SK-N-SH treated with all-trans-retinoic acid at 6 μM for 48 hours (cell line): ENCODE measurements around the gene ANKRD11.
"Not testable (repeated sequence)": the region's sequence is repeated elsewhere in the genome, so short reads cannot be mapped to it uniquely, and the experiment has no call there.

Experiments
- ATAC-seq: fragments of 200-7000 bp; cut with Tn5 transposase; 3 replicates; pipeline ENCODE4 v1.9.1; 2020; ENCODE audit warnings: mild to moderate bottlenecking, moderate library complexity
- ARNTL ChIP-seq: fragments of 450-650 bp; formaldehyde crosslinking; IDR thresholded peaks from 2 replicates; pipeline ENCODE4 v1.5.0; 2020; ENCODE audit warnings: low read depth, mild to moderate bottlenecking, moderate library complexity, borderline replicate concordance
- BACH2 ChIP-seq: fragments of 250-450 bp; sonication (Bioruptor Pico); IDR thresholded peaks from 2 replicates; pipeline ENCODE4 v1.9.0; 2021; ENCODE audit warnings: mild to moderate bottlenecking, borderline replicate concordance
- CREB5 ChIP-seq: fragments of 250-450 bp; sonication (Bioruptor Pico); IDR thresholded peaks from 2 replicates; pipeline ENCODE4 v1.5.1; 2020; ENCODE audit warnings: low read depth, mild to moderate bottlenecking, moderate library complexity
- CSDC2 ChIP-seq: fragments of 250-450 bp; sonication (Bioruptor Pico); IDR thresholded peaks from 2 replicates; pipeline ENCODE4 v1.5.0; 2020; ENCODE audit warnings: mild to moderate bottlenecking, moderate library complexity
- CSRNP3 ChIP-seq: fragments of 250-450 bp; sonication (Bioruptor Pico); IDR thresholded peaks from 2 replicates; pipeline ENCODE4 v1.5.1; 2021; ENCODE audit warnings: mild to moderate bottlenecking, moderate library complexity
- ESRRG ChIP-seq: fragments of 250-450 bp; sonication (Bioruptor Pico); IDR thresholded peaks from 2 replicates; pipeline ENCODE4 v1.6.1; 2021; ENCODE audit warnings: mild to moderate bottlenecking
- ISL1 ChIP-seq: fragments of 250-450 bp; sonication (Bioruptor Pico); IDR thresholded peaks from 2 replicates; pipeline ENCODE4 v2.1.2; 2022; ENCODE audit warnings: mild to moderate bottlenecking, moderate library complexity
- RARB ChIP-seq: fragments of 250-450 bp; sonication (Bioruptor Pico); IDR thresholded peaks from 2 replicates; pipeline ENCODE4 v1.8.0; 2021; ENCODE audit warnings: mild to moderate bottlenecking, moderate library complexity
- SNAI2 ChIP-seq: fragments of 250-450 bp; sonication (Bioruptor Pico); IDR thresholded peaks from 2 replicates; pipeline ENCODE4 v1.5.0; 2020; ENCODE audit warnings: mild to moderate bottlenecking, moderate library complexity
- TCF4 ChIP-seq: fragments of 250-450 bp; sonication (Bioruptor Pico); IDR thresholded peaks from 2 replicates; pipeline ENCODE4 v1.8.0; 2021; ENCODE audit warnings: mild to moderate bottlenecking, moderate library complexity, borderline replicate concordance
- ZC3H10 ChIP-seq: fragments of 250-450 bp; sonication (Bioruptor Pico); IDR thresholded peaks from 2 replicates; pipeline ENCODE4 v1.5.1; 2021; ENCODE audit warnings: mild to moderate bottlenecking, moderate library complexity
- ZFP3 ChIP-seq: fragments of 250-450 bp; sonication (Bioruptor Pico); IDR thresholded peaks from 2 replicates; pipeline ENCODE4 v1.5.0; 2020; ENCODE audit warnings: mild to moderate bottlenecking, moderate library complexity
- ZNF70 ChIP-seq: fragments of 450-650 bp; formaldehyde crosslinking; IDR thresholded peaks from 2 replicates; pipeline ENCODE4 v1.5.0; 2020; ENCODE audit warnings: mild to moderate bottlenecking, moderate library complexity
- ZNF8 ChIP-seq: fragments of 450-650 bp; formaldehyde crosslinking; IDR thresholded peaks from 2 replicates; pipeline ENCODE4 v1.5.0; 2020; ENCODE audit warnings: mild to moderate bottlenecking, moderate library complexity
- TF ChIP-seq, protein P1 (sequence below): fragments of 250-450 bp; sonication (Bioruptor Pico); IDR thresholded peaks from 2 replicates; pipeline ENCODE4 v1.8.0; 2020; ENCODE audit warnings: mild to moderate bottlenecking, moderate library complexity, borderline replicate concordance
- TF ChIP-seq, protein P2 (sequence below): fragments of 250-450 bp; sonication (Bioruptor Pico); IDR thresholded peaks from 2 replicates; pipeline ENCODE4 v1.5.0; 2020; ENCODE audit warnings: mild to moderate bottlenecking, moderate library complexity

Gene ANKRD11

GRCh38 chr16:89331371-89332109 is 158.8 kb downstream of the ANKRD11 start:
- TF ChIP-seq CSRNP3 = no peak
- no peak for TF ChIP-seq ZNF8 (CRISPR knock-in tag)
- TF ChIP-seq, protein P1, sequence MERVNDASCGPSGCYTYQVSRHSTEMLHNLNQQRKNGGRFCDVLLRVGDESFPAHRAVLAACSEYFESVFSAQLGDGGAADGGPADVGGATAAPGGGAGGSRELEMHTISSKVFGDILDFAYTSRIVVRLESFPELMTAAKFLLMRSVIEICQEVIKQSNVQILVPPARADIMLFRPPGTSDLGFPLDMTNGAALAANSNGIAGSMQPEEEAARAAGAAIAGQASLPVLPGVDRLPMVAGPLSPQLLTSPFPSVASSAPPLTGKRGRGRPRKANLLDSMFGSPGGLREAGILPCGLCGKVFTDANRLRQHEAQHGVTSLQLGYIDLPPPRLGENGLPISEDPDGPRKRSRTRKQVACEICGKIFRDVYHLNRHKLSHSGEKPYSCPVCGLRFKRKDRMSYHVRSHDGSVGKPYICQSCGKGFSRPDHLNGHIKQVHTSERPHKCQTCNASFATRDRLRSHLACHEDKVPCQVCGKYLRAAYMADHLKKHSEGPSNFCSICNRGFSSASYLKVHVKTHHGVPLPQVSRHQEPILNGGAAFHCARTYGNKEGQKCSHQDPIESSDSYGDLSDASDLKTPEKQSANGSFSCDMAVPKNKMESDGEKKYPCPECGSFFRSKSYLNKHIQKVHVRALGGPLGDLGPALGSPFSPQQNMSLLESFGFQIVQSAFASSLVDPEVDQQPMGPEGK (CRISPR knock-in tag) = no peak
- TF ChIP-seq BACH2 (CRISPR knock-in tag) = no peak
- TF ChIP-seq CSDC2 = no peak
- TF ChIP-seq, protein P2, sequence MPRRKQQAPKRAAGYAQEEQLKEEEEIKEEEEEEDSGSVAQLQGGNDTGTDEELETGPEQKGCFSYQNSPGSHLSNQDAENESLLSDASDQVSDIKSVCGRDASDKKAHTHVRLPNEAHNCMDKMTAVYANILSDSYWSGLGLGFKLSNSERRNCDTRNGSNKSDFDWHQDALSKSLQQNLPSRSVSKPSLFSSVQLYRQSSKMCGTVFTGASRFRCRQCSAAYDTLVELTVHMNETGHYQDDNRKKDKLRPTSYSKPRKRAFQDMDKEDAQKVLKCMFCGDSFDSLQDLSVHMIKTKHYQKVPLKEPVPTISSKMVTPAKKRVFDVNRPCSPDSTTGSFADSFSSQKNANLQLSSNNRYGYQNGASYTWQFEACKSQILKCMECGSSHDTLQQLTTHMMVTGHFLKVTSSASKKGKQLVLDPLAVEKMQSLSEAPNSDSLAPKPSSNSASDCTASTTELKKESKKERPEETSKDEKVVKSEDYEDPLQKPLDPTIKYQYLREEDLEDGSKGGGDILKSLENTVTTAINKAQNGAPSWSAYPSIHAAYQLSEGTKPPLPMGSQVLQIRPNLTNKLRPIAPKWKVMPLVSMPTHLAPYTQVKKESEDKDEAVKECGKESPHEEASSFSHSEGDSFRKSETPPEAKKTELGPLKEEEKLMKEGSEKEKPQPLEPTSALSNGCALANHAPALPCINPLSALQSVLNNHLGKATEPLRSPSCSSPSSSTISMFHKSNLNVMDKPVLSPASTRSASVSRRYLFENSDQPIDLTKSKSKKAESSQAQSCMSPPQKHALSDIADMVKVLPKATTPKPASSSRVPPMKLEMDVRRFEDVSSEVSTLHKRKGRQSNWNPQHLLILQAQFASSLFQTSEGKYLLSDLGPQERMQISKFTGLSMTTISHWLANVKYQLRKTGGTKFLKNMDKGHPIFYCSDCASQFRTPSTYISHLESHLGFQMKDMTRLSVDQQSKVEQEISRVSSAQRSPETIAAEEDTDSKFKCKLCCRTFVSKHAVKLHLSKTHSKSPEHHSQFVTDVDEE (CRISPR knock-in tag) = no peak
- no peak for TF ChIP-seq TCF4
- TF ChIP-seq ZNF70 (CRISPR knock-in tag) = no peak
- TF ChIP-seq CREB5 = no peak
- TF ChIP-seq ARNTL (CRISPR knock-in tag) = no peak
- ATAC-seq = no peak

GRCh38 chr16:89330177-89330856 is 160.0 kb downstream of the ANKRD11 start:
- TF ChIP-seq ARNTL (CRISPR knock-in tag) = no peak
- TF ChIP-seq, protein P2 (CRISPR knock-in tag) = no peak
- no peak for ATAC-seq

- ATAC-seq = not testable (repeated sequence)
These were observed 160.6 kb downstream of the ANKRD11 start for GRCh38 chr16:89329830-89330176.

- not testable (repeated sequence) for ATAC-seq
These were observed 161.7 kb downstream of the ANKRD11 start for GRCh38 chr16:89328412-89329400.

DNA sequence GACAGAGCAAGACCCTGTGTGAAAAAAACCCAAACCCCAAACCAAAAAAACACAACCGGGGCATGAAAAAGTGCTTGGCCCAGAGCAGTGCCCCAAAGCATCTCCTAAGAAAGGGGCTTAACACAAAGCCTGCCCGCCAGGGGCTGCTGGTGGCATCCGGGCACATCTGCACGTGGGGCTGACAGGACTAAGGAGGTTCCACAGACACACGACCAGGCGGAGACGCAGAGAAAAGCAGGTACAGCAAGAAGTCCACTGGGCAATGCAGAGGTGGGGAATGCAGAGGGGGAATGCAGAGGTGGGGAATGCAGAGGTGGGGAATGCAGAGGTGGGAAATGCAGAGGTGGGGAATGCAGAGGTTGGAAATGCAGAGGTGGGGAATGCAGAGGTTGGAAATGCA is 163.6 kb downstream of the ANKRD11 start:
- ATAC-seq = no peak
- TF ChIP-seq RARB (CRISPR knock-in tag) = no peak
- no peak for TF ChIP-seq ZNF70 (CRISPR knock-in tag)
- TF ChIP-seq ZFP3 (CRISPR knock-in tag) = no peak
- TF ChIP-seq ISL1 (CRISPR knock-in tag) = no peak
- TF ChIP-seq ESRRG (CRISPR knock-in tag) = no peak
- no peak for TF ChIP-seq ZC3H10
- no peak for TF ChIP-seq CSRNP3
- TF ChIP-seq ARNTL (CRISPR knock-in tag) = no peak
- TF ChIP-seq CSDC2 = no peak
- TF ChIP-seq, protein P1 (CRISPR knock-in tag) = no peak
- no peak for TF ChIP-seq SNAI2 (CRISPR knock-in tag)
